Islet of Langerhans (tissue), 1 donor: ENCODE data around the gene GCGR.

ENCODE experiments used
- FAIRE-seq: peaks from one replicate; lab custom pipeline; 2011; peaks lifted over from hg19 to GRCh38; lab: Jason Lieb, UNC

Gene GCGR

DNA sequence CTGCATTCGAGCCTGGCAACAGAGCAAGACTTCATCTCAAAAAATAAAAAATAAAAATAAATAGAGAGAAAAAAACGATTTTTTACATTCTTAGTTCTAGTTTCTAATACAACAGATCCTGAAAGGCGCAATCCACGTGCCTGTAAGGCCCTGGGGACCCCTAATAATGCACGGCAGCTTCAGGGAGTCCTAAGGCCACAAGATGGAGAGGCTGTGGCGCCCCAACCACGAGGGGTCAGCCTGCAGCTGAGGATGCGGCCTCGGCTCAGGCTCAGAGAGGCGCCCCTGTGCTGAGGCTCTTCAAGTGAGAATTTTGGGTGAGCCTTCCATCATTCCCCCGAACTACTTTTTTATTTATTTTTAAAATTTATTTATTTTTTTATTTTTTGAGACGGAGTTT lies 45.5 kb downstream of the GCGR start:
- FAIRE-seq: no peak

GRCh38 chr17:81851423-81851822 lies 47.5 kb downstream of the GCGR start:
- no peak for FAIRE-seq

DNA sequence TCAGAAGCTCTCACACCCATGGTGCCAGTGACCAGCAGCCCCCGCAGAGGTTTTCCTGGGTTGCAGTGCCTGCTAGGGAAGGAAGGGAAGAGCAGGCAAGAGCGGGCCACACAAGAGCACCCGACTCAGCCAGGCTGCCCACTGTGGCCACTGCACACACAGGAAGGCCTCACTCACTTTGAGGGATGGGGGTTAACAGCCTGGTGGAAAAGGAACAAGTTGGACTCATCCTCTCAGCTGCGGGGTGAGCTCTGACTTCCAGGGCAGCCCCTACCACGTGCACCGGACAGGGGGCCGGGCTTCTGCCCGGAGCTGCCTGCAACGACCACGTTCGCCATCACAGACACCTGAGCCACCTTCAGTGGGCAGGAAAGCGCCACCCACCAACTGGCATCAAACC lies 48.3 kb downstream of the GCGR start:
- FAIRE-seq: no peak

DNA sequence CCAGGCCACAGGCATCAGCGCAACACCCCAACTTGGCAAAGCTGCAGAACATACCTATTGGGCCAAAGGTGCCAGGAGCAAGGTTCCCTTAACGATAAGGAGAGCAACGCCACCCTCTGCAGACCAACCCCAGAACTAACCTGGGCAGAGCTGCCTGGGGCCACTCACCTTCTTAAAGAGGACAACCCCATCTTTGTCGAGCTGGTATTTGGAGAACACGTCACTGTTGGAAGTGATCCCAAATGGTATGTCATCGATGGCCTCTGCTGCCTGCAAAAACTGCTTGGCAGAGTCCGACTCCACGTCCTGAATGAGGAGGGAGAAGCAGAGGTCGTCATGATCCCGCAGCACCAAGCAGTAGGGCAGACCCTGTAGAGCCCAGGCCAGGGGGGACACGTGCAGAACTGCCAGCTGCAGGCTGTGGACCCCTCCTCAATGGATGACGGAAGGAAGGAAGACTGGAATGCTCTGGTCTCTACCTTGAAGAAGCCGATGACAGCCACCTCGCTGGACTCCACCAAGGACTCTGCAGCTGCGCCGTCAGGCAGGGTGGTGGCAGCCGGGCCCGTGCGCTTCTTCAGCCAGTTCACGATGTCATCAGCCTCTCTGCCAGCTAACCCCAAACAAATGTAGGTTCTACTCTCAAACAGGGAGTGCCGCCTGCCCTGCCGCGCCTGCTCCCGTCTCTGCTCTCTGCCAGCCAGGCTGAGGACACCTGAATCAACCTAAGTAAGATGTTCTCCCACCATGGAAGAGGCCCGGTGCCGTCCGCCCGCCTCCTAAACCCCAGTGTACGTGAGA lies 51.2 kb downstream of the GCGR start:
- FAIRE-seq: no peak

- FAIRE-seq: no peak
These were observed 54.4 kb downstream of the GCGR start for GRCh38 chr17:81858170-81858966.

DNA sequence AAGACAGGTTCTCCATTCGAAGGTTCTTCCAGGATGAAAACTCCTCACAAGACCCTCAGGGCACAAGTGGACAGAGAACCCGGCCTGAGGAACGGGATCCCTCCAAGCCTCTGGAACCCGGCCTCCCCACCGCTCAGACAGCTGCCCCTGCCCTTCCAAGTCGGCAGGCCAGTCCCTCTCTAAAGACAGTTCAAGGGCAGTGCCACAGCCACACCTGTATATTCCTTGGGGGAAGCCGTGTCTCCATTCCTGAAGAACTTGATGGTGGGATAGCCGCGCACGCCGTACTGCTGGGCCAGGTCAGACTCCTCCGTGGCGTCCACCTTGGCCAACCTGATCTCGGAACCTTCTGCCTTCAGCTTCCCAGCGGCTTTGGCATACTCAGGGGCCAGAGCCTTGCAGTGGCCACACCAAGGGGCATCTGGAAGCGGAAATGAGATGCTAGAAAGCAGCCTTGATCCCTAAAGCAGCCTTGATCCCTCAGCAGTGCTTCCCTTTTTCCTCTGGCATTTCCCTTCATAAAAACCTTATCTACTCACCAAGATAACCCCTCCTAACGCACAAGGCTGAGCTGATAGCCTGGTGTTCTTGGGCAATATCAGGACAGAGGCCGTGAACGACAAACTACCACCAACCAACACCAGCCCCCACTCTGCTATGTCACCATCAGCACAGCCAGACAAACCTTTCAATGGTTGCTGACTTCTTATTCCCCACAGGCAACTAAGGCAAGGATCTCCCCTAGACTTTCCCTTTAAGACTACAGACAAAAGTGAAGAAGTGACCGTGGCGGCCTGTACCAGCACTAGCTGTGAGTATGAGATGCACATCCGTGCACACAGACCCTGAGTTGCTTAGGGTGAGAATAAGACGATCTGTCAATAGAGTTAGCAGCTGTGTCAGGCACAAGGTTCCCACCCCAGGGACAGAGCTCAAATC lies 55.3 kb downstream of the GCGR start:
- no peak for FAIRE-seq

DNA sequence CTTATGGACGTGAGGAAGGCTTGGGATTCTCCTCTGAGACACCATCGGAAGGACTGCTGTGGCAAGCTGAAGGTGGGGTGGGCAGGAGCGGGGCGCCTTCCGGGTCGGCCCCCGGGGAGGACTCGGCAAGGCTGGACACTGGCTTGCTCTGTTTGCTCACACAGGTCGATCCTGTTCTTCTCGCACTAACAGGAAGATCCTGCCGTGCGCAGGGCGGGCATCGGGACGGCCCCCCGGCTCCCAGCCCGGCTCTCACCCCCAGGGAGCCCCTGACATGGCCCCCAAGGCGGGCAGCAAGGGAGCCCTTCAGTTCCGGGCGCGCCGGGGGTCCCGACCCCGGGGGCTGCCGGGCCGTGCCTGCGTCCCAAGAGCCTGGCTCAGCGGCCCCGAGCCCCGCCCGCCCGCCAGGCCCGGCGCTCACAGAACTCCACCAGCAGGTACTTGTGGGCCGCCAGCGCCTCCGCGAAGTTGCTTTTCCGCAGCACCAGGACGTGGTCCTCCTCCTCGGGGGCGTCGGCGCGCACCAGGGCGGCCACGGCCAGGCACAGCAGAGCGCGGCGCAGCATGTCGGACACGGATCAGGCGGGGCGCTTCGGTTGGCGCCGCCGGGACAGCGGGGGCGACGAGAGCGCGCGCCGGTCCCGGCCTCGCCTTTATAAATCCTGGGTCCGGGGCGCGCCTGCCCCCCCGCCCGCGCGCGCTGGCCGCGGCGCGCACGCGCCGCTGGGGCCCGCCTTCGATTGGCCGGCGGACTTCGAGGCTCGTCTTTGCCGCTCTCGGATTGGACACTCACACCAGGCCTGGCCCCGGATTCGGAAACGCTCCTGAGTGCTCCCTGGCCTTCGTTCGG lies 56.2 kb downstream of the GCGR start, which contains the start of gene P4HB:
Gene P4HB (minus strand): TSS at position 630 of the 850 bp plus-strand sequence. CDS start 64 bp downstream, at position 566.
- FAIRE-seq: no peak

GRCh38 chr17:81860756-81861568 lies 57.0 kb downstream of the GCGR start:
- peak; percentile 84 for FAIRE-seq

GRCh38 chr17:81863123-81863675 lies 59.2 kb downstream of the GCGR start:
- FAIRE-seq: no peak
